CD4-positive, alpha-beta memory T cell (primary cell): ENCODE measurements around the gene TPSB2. TPM values are rescaled to one million over a fixed set of nuclear protein-coding genes. Genes with fewer than 3 reads are reported as not detected.
"Not testable (repeated sequence)": the region's sequence is repeated elsewhere in the genome, so short reads cannot be mapped to it uniquely, and the experiment has no call there.

Experiments
- CTCF ChIA-PET: fragments of 350-600 bp; sonication (Branson Sonifier 250); formaldehyde crosslinking; loops from one replicate; lab custom pipeline; 2021; ENCODE audit warnings: inconsistent platforms; ENCODE audit not compliant: partially characterized antibody; lab: Charles Lee
- POLR2A ChIA-PET: fragments of 350-600 bp; sonication (Branson Sonifier 250); formaldehyde crosslinking; loops from one replicate; lab custom pipeline; 2021; ENCODE audit not compliant: partially characterized antibody; lab: Charles Lee
- DNase-seq, 5 donors: peaks; one replicate each; pipeline versions ENCODE4 v3.0.0 to v3.0.0-alpha.2; 2020 to 2022; ENCODE audit warnings: mixed read lengths in 1 of 5
- H3K27ac ChIP-seq: one replicate; pipeline ENCODE4 v1.7.0; 2013; ENCODE audit warnings: low read depth, low read length
- H3K27me3 ChIP-seq: 2 replicates; pipeline ENCODE4 v1.7.0; 2013; ENCODE audit warnings: mild to moderate bottlenecking, low read length, moderate library complexity; ENCODE audit not compliant: insufficient read depth
- H3K36me3 ChIP-seq: 2 replicates; pipeline ENCODE4 v1.7.0; 2013; ENCODE audit warnings: mild to moderate bottlenecking, low read length, moderate library complexity; ENCODE audit not compliant: insufficient read depth
- H3K4me1 ChIP-seq: 2 replicates; pipeline ENCODE4 v1.7.0; 2013; ENCODE audit warnings: mild to moderate bottlenecking, low read length, moderate library complexity; ENCODE audit not compliant: insufficient read depth
- H3K4me3 ChIP-seq, 2 donors: one replicate each; pipeline ENCODE4 v1.7.0; 2013; ENCODE audit warnings: low read length in 2 of 2, mild to moderate bottlenecking in 1 of 2
- H3K9me3 ChIP-seq, 2 donors: one replicate each; pipeline ENCODE4 v1.7.0; 2013; ENCODE audit warnings: low read length in 2 of 2, control low read depth in 1 of 2; ENCODE audit not compliant: control insufficient read depth in 1 of 2
- H3K27ac Mint-ChIP-seq, 7 donors: one replicate each; pipeline ENCODE4 v1.8.0; 2020 to 2021; ENCODE audit warnings: mixed read lengths in 7 of 7, mild to moderate bottlenecking in 6 of 7, inconsistent platforms in 3 of 7, moderate library complexity in 3 of 7
- H3K27me3 Mint-ChIP-seq, 2 donors: one replicate each; pipeline ENCODE4 v1.8.0; 2020 to 2021; ENCODE audit warnings: mixed read lengths in 2 of 2
- H3K36me3 Mint-ChIP-seq, 2 donors: one replicate each; pipeline ENCODE4 v1.8.0; 2020 to 2021; ENCODE audit warnings: mixed read lengths in 2 of 2, inconsistent platforms in 1 of 2, mild to moderate bottlenecking in 1 of 2
- H3K4me1 Mint-ChIP-seq, 4 donors: one replicate each; pipeline ENCODE4 v1.8.0; 2020 to 2021; ENCODE audit warnings: mixed read lengths in 4 of 4, mild to moderate bottlenecking in 1 of 4
- H3K4me3 Mint-ChIP-seq, 8 donors: one replicate each; pipeline ENCODE4 v1.8.0; 2020 to 2021; ENCODE audit warnings: mixed read lengths in 8 of 8, mild to moderate bottlenecking in 7 of 8, moderate library complexity in 6 of 8, inconsistent platforms in 3 of 8
- H3K9me3 Mint-ChIP-seq, 8 donors: one replicate each; pipeline ENCODE4 v1.8.0; 2020 to 2021; ENCODE audit warnings: mixed read lengths in 8 of 8, mild to moderate bottlenecking in 5 of 8, inconsistent platforms in 3 of 8, moderate library complexity in 1 of 8
- intact Hi-C: fragments of 100-400 bp; cut with micrococcal nuclease; formaldehyde crosslinking; loops from one replicate; pipeline ENCODE4 v1.15.1; 2023
- polyA plus RNA-seq, 2 donors: library from polyadenylated mRNA; unstranded; fragments of 300-500 nt; fragmentation: Illumina TruSeq; gene quantifications; one replicate each; pipeline ENCODE4 v1.2.3, GENCODE V29; 2021
- total RNA-seq, 2 experiments: library from RNA; stranded (reverse); gene quantifications; one replicate each; pipeline ENCODE4 v1.2.3, GENCODE V29; 2021

Gene TPSB2
- total and polyA plus RNA-seq, 4 experiments from 2014 or later, result not detected

GRCh38 chr16:1226692-1227091, 3.3 kb downstream of the TPSB2 start:
- H3K27ac Mint-ChIP-seq, H3K27me3 Mint-ChIP-seq, DNase-seq, H3K36me3 ChIP-seq, H3K36me3 Mint-ChIP-seq, H3K4me3 Mint-ChIP-seq, H3K9me3 ChIP-seq, H3K4me1 Mint-ChIP-seq, H3K9me3 Mint-ChIP-seq, POLR2A ChIA-PET, H3K27ac ChIP-seq, H3K27me3 ChIP-seq, intact Hi-C loops, H3K4me3 ChIP-seq, CTCF ChIA-PET, H3K4me1 ChIP-seq: not testable (repeated sequence)

GRCh38 chr16:1225728-1226311, 4.2 kb downstream of the TPSB2 start:
- CTCF ChIA-PET, H3K27ac ChIP-seq: not testable (repeated sequence)
- peak in 1 of 5 donors; percentile 29 for DNase-seq

GRCh38 chr16:1225051-1225451, 4.9 kb downstream of the TPSB2 start, which contains the start of gene TPSG1:
TSS of gene TPSG1 (minus strand) at chr16:1225268. CDS start at chr16:1225252, 16 bp downstream.
- Histone ChIP-seq H3K4me1 (no peaks in the 10 kb centered on the region), H3K27ac (no peak within 1 kb of the TSS), H3K27me3 (no peaks in the 10 kb centered on the region), H3K9me3 (no peaks in the 10 kb centered on the region), H3K36me3 (no peaks in the 10 kb centered on the region), H3K4me3 (no peak within 1 kb of the TSS)
- no peak within 1 kb of the TSS for H3K4me3 Mint-ChIP-seq
- H3K9me3 Mint-ChIP-seq, result no peaks in the 10 kb centered on the region
- no peak within 1 kb of the TSS for H3K27ac Mint-ChIP-seq
- CTCF ChIA-PET, result no interaction called here
- POLR2A ChIA-PET, result no interaction called here
- intact Hi-C loops, result no loop called here
- H3K4me1 Mint-ChIP-seq, result no peaks in the 10 kb centered on the region
- H3K27me3 Mint-ChIP-seq, result peaks cover 1 to 4% of the 10 kb centered on the region in 2 donors
- DNase-seq, result peak in 1 of 5 donors; percentile 33
- H3K36me3 Mint-ChIP-seq, result no peaks in the 10 kb centered on the region

More at GRCh38 chr16:1225728-1226311, 4.2 kb downstream of the TPSB2 start:
- H3K27me3 Mint-ChIP-seq, H3K4me3 ChIP-seq, H3K4me1 Mint-ChIP-seq, intact Hi-C loops, POLR2A ChIA-PET, H3K4me1 ChIP-seq, H3K9me3 Mint-ChIP-seq, H3K36me3 ChIP-seq, H3K36me3 Mint-ChIP-seq, H3K27ac Mint-ChIP-seq, H3K4me3 Mint-ChIP-seq, H3K9me3 ChIP-seq, H3K27me3 ChIP-seq: not testable (repeated sequence)

- peak in 1 of 5 donors; percentile 25 for DNase-seq
- intact Hi-C loops, result no loop called here
- Histone ChIP-seq H3K27me3 (no peaks in the 10 kb centered on the region), H3K27ac (no peak overlapping the region), H3K9me3 (no peaks in the 10 kb centered on the region), H3K4me3 (no peak overlapping the region), H3K36me3 (no peaks in the 10 kb centered on the region), H3K4me1 (no peaks in the 10 kb centered on the region)
- H3K36me3 Mint-ChIP-seq, result no peaks in the 10 kb centered on the region
- no peaks in the 10 kb centered on the region for H3K9me3 Mint-ChIP-seq
- no peak overlapping the region for H3K4me3 Mint-ChIP-seq
- CTCF ChIA-PET, result no interaction called here
- no peaks in the 10 kb centered on the region for H3K4me1 Mint-ChIP-seq
- no peak overlapping the region for H3K27ac Mint-ChIP-seq
- peaks cover 1 to 4% of the 10 kb centered on the region in 2 donors for H3K27me3 Mint-ChIP-seq
- POLR2A ChIA-PET, result no interaction called here
These were observed 5.4 kb downstream of the TPSB2 start for GRCh38 chr16:1224558-1224957.

GRCh38 chr16:1223355-1224214, 6.4 kb downstream of the TPSB2 start:
- POLR2A ChIA-PET, result no interaction called here
- intact Hi-C loops, result no loop called here

GRCh38 chr16:1222553-1223354, 7.2 kb downstream of the TPSB2 start:
- Histone ChIP-seq H3K4me3 (no peak overlapping the region), H3K4me1 (no peaks in the 10 kb centered on the region), H3K9me3 (no peaks in the 10 kb centered on the region), H3K27ac (no peak overlapping the region), H3K36me3 (no peaks in the 10 kb centered on the region), H3K27me3 (no peaks in the 10 kb centered on the region)
- ChIA-PET POLR2A (no interaction called here), CTCF (interaction anchor here (1.0 kb wide), 1 partner anchor 511 kb away, joined by 3 read pairs; no protein-coding TSS in a partner anchor)
- no peak overlapping the region for H3K27ac Mint-ChIP-seq
- H3K4me1 Mint-ChIP-seq, result no peaks in the 10 kb centered on the region
- no peaks in the 10 kb centered on the region for H3K9me3 Mint-ChIP-seq
- H3K27me3 Mint-ChIP-seq, result peaks cover 3 to 4% of the 10 kb centered on the region in 2 donors
- no peak overlapping the region for H3K4me3 Mint-ChIP-seq
- intact Hi-C loops, result no loop called here
- no peaks in the 10 kb centered on the region for H3K36me3 Mint-ChIP-seq
- DNase-seq, result peak in 1 of 5 donors; percentile 24

More at GRCh38 chr16:1223355-1224214, 6.4 kb downstream of the TPSB2 start:
- Histone ChIP-seq H3K9me3 (no peaks in the 10 kb centered on the region), H3K27ac (no peak overlapping the region), H3K4me1 (no peaks in the 10 kb centered on the region), H3K4me3 (no peak overlapping the region), H3K27me3 (no peaks in the 10 kb centered on the region), H3K36me3 (no peaks in the 10 kb centered on the region)
- CTCF ChIA-PET, result interaction anchor here (1.0 kb wide), 1 partner anchor 512 kb away, joined by 3 read pairs; no protein-coding TSS in a partner anchor
- H3K9me3 Mint-ChIP-seq, result no peaks in the 10 kb centered on the region
- peaks cover 1 to 4% of the 10 kb centered on the region in 2 donors for H3K27me3 Mint-ChIP-seq
- H3K27ac Mint-ChIP-seq, result no peak overlapping the region
- H3K4me1 Mint-ChIP-seq, result no peaks in the 10 kb centered on the region
- peak overlapping the region in 1 of 8 donors; percentile 47 for H3K4me3 Mint-ChIP-seq
- DNase-seq, result no peak
- H3K36me3 Mint-ChIP-seq, result no peaks in the 10 kb centered on the region
